ENCODE data around the gene TMEM271.

- TF ChIP-seq CTCF (IDR thresholded peaks at IDR 0.05 in 2 of 3, conservative IDR thresholded peaks at IDR 0.05 in 1 of 3; ENCODE audit: control insufficient read depth in 2 of 3, extremely low read depth in 1 of 3, insufficient read depth in 1 of 3, low read depth in 3 of 3, low read length in 3 of 3) (no peak), BHLHE40 (IDR thresholded peaks at IDR 0.05; ENCODE audit: borderline replicate concordance in 1 of 2, low read depth in 2 of 2, low read length in 1 of 2) (no peak), ZBTB33 (IDR thresholded peaks at IDR 0.05) (no peak), RAD21 (IDR thresholded peaks at IDR 0.05; ENCODE audit: insufficient read depth, low read depth, low read length) (no peak), JUND (IDR thresholded peaks at IDR 0.05; ENCODE audit: low read depth, low read length) (no peak), FOXM1 (IDR thresholded peaks at IDR 0.05; ENCODE audit: low read depth, low read length) (no peak), ZNF687 (IDR thresholded peaks at IDR 0.05) (no peak), WRNIP1 (IDR thresholded peaks at IDR 0.05; ENCODE audit: borderline replicate concordance, low read depth, low read length) (no peak)
Measured at GRCh38 chr4:545612-546011, 30.5 kb downstream of the TMEM271 start.
